ENCODE measurements around the gene OLAH. TPM values are rescaled to one million over a fixed set of nuclear protein-coding genes. Genes with fewer than 3 reads are reported as not detected.

The OLAH gene
- polyA plus RNA-seq, 1 donor from 2014 or later, result not detected

Other genes with a start within 250 kb of the OLAH start
- 1.1 TPM for gene CDNF, start 205.9 kb upstream of the OLAH start, polyA plus RNA-seq
- 11.3 TPM for gene HSPA14, start 205.6 kb upstream of the OLAH start, polyA plus RNA-seq
- 6.0 TPM for gene MSANTD7, start 205.6 kb upstream of the OLAH start, polyA plus RNA-seq
- gene SUV39H2, start 165.1 kb upstream of the OLAH start, polyA plus RNA-seq, result 0.43 TPM
- gene DCLRE1C, start 89.8 kb upstream of the OLAH start, polyA plus RNA-seq, result 49.7 TPM
- 2.4 TPM for gene MEIG1, start 84.6 kb upstream of the OLAH start, polyA plus RNA-seq
- gene ACBD7, start 44.8 kb downstream of the OLAH start, polyA plus RNA-seq, result not detected
- 34.0 TPM for gene RPP38, start 53.4 kb downstream of the OLAH start, polyA plus RNA-seq
- gene NMT2, start 124.8 kb downstream of the OLAH start, polyA plus RNA-seq, result 6.8 TPM